SK-MEL-5 (cell line): ENCODE data around the gene PIWIL4. TPM values are rescaled to one million over a fixed set of nuclear protein-coding genes. Genes with fewer than 3 reads are reported as not detected.
"Not testable (repeated sequence)": the region's sequence is repeated elsewhere in the genome, so short reads cannot be mapped to it uniquely, and the experiment has no call there.

Source experiments
- DNase-seq: peaks from one replicate; pipeline ENCODE4 v3.0.0-alpha.2; 2016; ENCODE audit warnings: low read depth, low spot score
- in situ Hi-C: cut with HindIII; loops from 2 replicates; pipeline ENCODE4 v1.10.0; 2016; ENCODE audit warnings: low sequenced_read_pairs, high pct_unique_total_duplicates, low pct_unique_long_range_greater_than_20kb
- total RNA-seq: library from RNA; depleted of rRNA; stranded (reverse); fragments of >200 nt; shearing (Covaris generic); gene quantifications from 2 replicates; pipeline ENCODE4 v1.2.3, GENCODE V29; 2014

Gene PIWIL4
- total RNA-seq, 1 experiment from 2014 or later = 0.16 TPM

GRCh38 chr11:94544646-94545263 is 22.4 kb upstream of the PIWIL4 start:
- in situ Hi-C loops = no loop called here
- DNase-seq = no peak

DNA sequence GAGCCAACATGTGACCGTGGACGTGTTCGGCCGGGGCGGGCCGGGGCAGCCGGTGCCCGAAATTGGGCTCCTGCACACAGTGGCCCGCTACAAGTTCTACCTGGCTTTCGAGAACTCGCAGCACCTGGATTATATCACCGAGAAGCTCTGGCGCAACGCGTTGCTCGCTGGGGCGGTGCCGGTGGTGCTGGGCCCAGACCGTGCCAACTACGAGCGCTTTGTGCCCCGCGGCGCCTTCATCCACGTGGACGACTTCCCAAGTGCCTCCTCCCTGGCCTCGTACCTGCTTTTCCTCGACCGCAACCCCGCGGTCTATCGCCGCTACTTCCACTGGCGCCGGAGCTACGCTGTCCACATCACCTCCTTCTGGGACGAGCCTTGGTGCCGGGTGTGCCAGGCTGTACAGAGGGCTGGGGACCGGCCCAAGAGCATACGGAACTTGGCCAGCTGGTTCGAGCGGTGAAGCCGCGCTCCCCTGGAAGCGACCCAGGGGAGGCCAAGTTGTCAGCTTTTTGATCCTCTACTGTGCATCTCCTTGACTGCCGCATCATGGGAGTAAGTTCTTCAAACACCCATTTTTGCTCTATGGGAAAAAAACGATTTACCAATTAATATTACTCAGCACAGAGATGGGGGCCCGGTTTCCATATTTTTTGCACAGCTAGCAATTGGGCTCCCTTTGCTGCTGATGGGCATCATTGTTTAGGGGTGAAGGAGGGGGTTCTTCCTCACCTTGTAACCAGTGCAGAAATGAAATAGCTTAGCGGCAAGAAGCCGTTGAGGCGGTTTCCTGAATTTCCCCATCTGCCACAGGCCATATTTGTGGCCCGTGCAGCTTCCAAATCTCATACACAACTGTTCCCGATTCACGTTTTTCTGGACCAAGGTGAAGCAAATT is 21.7 kb upstream of the PIWIL4 start:
- in situ Hi-C loops = no loop called here

DNA sequence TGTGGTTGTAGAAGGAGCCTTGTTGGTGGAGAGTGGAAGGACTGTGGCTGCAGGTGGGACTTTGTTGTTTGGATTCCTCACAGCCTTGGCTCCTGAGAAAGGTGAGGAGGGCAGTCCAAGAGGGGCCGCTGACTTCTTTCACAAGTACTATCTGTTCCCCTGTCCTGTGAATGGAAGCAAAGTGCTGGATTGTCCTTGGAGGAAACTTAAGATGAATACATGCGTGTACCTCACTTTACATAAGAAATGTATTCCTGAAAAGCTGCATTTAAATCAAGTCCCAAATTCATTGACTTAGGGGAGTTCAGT is 21.1 kb upstream of the PIWIL4 start:
- DNase-seq = no peak

More for the DNA sequence above, 21.7 kb upstream of the PIWIL4 start:
- DNase-seq = no peak

DNA sequence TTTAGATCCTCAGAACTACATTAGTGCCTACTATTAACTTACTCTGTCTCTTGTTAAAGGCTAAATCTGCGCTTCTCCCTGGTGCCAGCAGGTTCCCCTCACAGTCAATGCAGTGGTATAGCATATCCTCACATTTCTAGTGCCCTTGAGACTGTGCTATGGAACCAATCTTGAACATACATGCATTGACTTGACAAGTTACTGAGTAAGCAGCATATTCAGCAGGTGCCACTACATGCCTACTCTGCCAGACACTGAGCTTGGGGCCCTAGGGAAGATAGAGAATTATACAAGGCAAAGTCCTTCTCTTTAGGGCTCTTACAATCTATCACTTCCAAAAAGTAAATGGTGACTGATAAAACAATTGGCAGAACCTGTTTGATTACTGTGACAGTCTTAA is 20.3 kb upstream of the PIWIL4 start:
- in situ Hi-C loops = no loop called here

More for the DNA sequence above, 21.1 kb upstream of the PIWIL4 start:
- in situ Hi-C loops = no loop called here

DNA sequence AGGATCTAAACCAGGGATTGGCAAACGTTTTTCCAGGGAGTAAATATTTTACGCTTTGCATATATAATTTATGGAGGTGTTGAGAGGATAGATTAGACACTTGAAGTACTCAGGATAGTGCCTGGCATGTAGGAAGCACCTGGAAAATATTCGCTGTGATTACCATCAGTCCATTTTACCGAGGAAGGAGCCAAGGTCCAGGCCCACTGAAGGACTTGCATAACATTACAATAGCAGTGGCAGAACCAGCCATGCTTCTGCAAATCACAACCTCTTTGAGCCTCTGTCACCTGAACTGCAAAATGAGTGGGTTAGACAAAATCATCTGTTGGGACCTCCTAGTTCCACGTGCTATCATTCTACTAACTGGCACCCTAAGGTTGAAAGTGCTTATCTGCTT is 18.0 kb upstream of the PIWIL4 start:
- in situ Hi-C loops = no loop called here

More for the DNA sequence above, 20.3 kb upstream of the PIWIL4 start:
- no peak for DNase-seq

DNA sequence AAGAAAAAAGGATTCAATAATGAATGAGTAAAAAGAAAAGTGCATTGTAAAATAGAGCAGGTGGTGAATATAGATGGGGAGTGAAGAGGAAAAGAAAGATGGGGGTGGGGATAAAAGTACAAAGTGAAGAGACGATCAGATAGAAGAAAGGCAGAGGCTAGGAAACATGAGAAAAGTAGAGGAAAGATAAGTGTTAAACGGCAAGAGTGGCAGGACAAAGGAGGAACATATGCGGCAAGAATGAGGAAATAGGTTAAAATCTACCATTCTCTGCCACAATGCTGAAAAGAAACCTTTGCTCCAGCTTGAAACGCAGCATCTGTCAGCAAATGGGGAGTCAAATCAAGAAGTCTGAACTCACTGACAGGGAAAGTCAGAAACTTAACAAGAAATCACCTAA is 16.7 kb upstream of the PIWIL4 start:
- in situ Hi-C loops = no loop called here
- DNase-seq = no peak

More for the DNA sequence above, 18.0 kb upstream of the PIWIL4 start:
- no peak for DNase-seq

GRCh38 chr11:94553938-94554337 is 13.2 kb upstream of the PIWIL4 start:
- no peak for DNase-seq
- in situ Hi-C loops = no loop called here

GRCh38 chr11:94555752-94556329 is 11.3 kb upstream of the PIWIL4 start:
- DNase-seq, in situ Hi-C loops: not testable (repeated sequence)

DNA sequence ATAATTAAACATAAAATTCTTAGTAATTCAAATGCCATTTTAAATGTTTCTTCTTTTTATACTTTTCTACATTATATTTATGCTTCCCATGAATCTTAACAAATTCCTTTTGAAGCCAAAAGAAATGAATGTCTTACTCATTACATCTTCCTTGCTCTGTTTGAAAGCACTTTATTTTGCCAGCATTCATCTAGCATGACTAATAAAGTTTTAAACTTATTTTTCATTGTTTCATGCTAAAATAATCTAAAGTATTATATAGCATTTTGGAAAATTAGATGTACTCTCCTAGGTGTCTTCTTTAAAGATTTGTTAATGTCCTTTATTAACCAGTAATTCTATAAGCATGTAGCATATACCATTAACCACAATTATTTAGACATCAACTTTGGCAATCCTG is 9.7 kb upstream of the PIWIL4 start:
- in situ Hi-C loops = no loop called here

DNA sequence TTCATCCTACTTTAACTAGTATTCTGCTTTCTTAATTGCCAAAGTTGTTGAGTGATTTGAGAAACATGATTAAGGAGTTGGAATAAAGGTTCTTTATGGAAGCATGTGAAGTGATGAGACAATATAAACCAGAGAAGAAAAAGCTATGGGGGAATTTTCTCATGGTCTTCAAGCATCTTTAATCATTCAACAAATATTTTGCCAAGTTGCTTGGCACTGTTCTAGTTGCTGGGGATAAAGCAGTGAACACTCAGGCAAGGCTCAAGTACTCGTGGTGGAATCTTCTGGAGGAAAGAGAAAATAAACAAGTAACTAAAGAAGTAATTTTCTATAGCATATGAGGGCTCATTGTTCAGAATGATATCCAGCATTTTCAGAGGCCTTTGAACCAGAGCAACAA is 9.2 kb upstream of the PIWIL4 start:
- in situ Hi-C loops = no loop called here
- no peak for DNase-seq

More for the DNA sequence above, 9.7 kb upstream of the PIWIL4 start:
- no peak for DNase-seq

DNA sequence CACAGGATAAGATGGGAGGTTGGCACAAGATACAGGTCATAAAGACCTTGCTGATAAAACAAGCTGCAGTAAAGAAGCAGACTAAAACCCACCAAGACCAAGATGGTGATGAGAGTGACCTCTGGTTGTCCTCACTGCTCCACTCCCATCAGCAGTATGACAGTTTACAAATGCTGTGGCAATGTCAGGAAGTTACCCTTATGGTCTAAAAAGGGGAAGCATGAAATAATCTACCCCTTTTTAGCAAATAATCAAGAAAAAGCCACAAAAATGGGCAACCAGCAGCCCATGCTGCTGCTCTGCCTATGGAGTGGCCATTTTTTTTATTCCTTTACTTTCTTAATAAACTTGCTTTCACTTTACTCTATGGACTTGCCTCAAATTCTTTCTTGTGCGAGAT is 8.7 kb upstream of the PIWIL4 start:
- DNase-seq = no peak
- in situ Hi-C loops = no loop called here

DNA sequence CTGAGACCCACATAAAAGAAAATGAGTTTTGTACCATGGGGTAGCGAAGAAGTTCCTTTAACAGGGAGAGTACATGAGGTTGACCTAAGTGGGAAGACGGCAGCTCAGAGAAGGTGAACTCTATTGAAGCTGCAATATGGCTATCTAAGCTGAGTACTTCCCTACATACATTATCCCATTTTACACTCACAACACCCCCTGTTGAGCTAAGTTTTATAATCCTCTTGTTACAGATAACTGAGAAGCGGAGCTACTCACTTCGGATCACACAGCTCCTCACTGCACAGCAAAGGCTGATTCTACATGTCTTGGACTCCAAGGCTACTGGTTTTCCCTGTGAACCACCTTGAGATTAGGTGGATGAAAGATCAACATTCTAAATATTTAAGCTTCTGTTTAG is 8.2 kb upstream of the PIWIL4 start:
- in situ Hi-C loops = no loop called here
- DNase-seq = no peak

DNA sequence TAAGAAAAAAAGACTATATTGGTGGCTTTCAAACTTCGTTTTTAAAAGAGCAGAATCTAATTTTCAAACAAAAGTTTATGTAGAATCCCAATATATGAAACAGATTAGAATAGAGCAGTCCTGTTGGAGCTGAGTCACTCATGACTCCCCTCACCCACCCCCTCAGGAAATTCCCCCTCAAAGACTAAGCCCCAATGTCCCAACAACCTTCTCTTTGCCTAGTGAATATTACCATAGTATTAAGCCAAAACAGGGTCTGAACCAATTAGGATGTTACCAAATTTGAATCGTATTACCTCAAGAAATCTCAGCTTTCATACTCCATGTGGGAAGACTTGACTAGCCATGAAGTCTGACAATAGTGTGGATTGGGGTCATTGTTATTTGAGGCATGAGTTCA is 7.8 kb upstream of the PIWIL4 start:
- DNase-seq = no peak
- in situ Hi-C loops = no loop called here

- DNase-seq = no peak
- in situ Hi-C loops = no loop called here
Measured at GRCh38 chr11:94560834-94561233, 6.3 kb upstream of the PIWIL4 start.

DNA sequence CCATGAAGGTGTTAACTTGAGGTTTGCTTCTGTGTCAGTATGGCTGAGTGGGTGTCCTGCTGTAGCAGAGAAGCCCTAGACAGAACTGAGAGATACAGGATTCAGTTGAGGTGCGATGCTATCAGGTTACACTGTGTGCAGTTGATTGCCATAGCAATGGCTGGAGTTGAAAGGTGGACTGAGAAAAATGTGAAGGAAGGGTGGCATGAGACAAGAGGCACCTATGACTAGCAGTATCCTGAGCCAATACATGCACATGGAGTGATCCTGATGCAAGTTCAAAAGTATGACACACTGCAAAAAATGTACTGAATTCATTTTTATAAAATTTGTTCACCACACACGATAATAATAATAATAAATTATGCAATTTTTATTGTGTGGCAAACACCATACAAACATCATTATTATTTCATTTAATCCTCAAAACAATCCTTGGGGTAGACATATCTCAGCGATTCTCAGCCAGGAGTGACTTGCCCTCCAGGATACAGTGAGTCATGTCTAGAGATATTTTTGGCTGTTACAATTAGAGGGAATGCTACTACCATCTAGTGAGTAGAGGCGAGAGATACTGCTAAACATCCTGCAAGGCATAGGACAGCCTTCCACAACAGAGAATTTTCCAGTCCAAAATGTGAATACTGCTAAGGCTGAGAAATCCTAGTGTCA is 3.9 kb upstream of the PIWIL4 start:
- DNase-seq = peak; percentile 28
- in situ Hi-C loops = no loop called here

- in situ Hi-C loops = no loop called here
- DNase-seq = no peak
Measured at GRCh38 chr11:94563848-94564467, 3.2 kb upstream of the PIWIL4 start.

DNA sequence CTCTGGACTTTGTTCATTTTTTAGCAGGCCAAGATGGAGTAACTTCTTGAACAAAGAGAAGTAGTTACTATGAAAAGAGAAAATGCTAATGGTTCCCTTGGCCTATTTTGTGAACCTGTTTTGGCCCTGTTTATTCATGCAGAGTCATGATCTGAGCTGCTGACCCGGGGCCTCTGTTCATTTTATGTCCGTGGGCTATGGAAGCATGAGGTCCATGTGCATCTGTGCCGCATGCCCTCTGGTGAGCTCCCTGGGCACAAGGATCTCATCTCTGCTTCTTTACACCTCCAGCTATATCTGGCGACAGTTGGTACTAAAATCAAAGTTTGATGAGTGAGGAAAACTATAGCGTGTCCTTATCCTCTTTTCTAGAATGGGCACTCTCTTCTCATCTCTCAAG is 1.0 kb downstream of the PIWIL4 start:
- in situ Hi-C loops = no loop called here
- DNase-seq = no peak

DNA sequence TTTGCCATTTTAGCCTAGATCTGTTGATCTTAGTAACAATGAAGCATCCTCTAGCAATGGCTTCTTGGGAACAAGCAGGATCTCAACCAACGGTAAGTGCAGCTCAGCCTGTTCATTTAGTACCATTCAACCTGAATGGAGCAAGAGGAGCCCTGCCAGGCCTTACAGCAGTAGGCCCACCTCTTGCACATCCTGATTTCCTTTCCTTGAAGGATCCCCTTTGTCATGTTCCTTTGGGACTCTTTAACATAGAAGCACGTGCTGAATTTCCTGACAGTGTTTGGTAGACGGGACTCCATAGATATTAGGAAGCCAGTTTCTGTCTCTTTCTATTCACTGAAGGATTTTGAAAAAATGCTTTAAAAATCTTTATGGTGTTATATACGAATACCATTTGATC is 1.5 kb downstream of the PIWIL4 start:
- DNase-seq = no peak
- in situ Hi-C loops = no loop called here
